ENCODE measurements around the gene TTC29. TPM values are rescaled to one million over a fixed set of nuclear protein-coding genes. Genes with fewer than 3 reads are reported as not detected.

Gene TTC29
- polyA plus RNA-seq, 2 of the 4 experiments (the other 2 are of a cell fraction) = not detected

GRCh38 chr4:146960634-146961033 lies 15.0 kb upstream of the TTC29 start:
- no peak for FAIRE-seq
- ATAC-seq = no peak
- H3K4me1 ChIP-seq = no peaks in the 10 kb centered on the region
- no peak overlapping the region for H3K4me2 ChIP-seq
- H3K9me3 ChIP-seq = no peaks in the 10 kb centered on the region
- no peak overlapping the region for H3K4me3 ChIP-seq
- no peak for DNase-seq (ENCODE audit: low read depth in 1 of 2, low spot score in 1 of 2)
- ChIA-PET POLR2A (no interaction called here), CTCF (no interaction called here)
- H3K27ac ChIP-seq = no peak overlapping the region
- TF ChIP-seq EP300 (IDR thresholded peaks at IDR 0.05) (no peak), RAD21 (conservative IDR thresholded peaks at IDR 0.05 in 1 of 2, IDR thresholded peaks at IDR 0.05 in 1 of 2) (no peak), EHMT2 (IDR thresholded peaks at IDR 0.05; ENCODE audit: low read depth) (no peak), BHLHE40 (IDR thresholded peaks at IDR 0.05; ENCODE audit: low read depth, low read length) (no peak), ZSCAN20 (CRISPR knock-in tag; IDR thresholded peaks at IDR 0.05) (no peak), SREBF2 (IDR thresholded peaks at IDR 0.05) (no peak), MAFK (IDR thresholded peaks at IDR 0.05; ENCODE audit: partially characterized antibody) (no peak), ESRRA (IDR thresholded peaks at IDR 0.05; ENCODE audit: borderline replicate concordance, low read length) (no peak), ATOH8 (CRISPR knock-in tag; IDR thresholded peaks at IDR 0.05; ENCODE audit: low read depth) (no peak), REST (IDR thresholded peaks at IDR 0.05) (no peak), ZC3H11A (IDR thresholded peaks at IDR 0.05) (no peak), POLR2A (IDR thresholded peaks at IDR 0.05; ENCODE audit: low read length) (no peak), RFX5 (IDR thresholded peaks at IDR 0.05) (no peak), JUN (IDR thresholded peaks at IDR 0.05) (no peak), NFE2L2 (conservative IDR thresholded peaks at IDR 0.05; ENCODE audit: low read length) (no peak)
- TF ChIP-seq, protein P1, sequence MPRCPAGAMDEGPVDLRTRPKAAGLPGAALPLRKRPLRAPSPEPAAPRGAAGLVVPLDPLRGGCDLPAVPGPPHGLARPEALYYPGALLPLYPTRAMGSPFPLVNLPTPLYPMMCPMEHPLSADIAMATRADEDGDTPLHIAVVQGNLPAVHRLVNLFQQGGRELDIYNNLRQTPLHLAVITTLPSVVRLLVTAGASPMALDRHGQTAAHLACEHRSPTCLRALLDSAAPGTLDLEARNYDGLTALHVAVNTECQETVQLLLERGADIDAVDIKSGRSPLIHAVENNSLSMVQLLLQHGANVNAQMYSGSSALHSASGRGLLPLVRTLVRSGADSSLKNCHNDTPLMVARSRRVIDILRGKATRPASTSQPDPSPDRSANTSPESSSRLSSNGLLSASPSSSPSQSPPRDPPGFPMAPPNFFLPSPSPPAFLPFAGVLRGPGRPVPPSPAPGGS (IDR thresholded peaks at IDR 0.05) = no peak
- 10% methylated on average over 2 of the region's 2 CpGs for WGBS (ENCODE audit: missing lambda C conversion rate)

DNA sequence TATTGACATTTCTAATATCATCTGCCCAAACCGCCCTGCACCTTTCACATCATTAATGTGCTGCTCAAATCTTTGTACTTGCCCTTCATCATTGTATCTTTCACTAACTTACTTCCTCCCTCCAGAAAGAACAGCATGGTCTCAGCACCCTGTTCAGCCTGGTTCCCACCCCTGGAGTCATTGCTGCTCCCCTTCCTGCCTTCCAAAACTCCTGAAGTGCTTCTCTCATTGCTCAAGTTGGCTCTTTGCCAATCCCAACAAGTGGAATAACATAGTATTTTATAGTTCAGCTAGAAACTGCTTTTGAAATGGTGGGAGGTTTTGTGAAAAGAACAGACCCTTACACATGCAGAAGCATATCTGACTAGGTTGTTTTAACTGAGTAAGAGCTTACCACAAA lies 14.0 kb upstream of the TTC29 start:
- WGBS (ENCODE audit: missing lambda C conversion rate) = 74% methylated on average over 1 of the region's 1 CpG
- ChIA-PET POLR2A (no interaction called here), CTCF (no interaction called here)

More for the DNA sequence above, 14.0 kb upstream of the TTC29 start:
- no peaks in the 10 kb centered on the region for H3K9me3 ChIP-seq
- no peak overlapping the region for H3K4me3 ChIP-seq
- H3K4me1 ChIP-seq = no peaks in the 10 kb centered on the region
- H3K4me2 ChIP-seq = no peak overlapping the region
- FAIRE-seq = no peak
- DNase-seq (ENCODE audit: low read depth in 1 of 2, low spot score in 1 of 2) = no peak
- ATAC-seq = no peak
- TF ChIP-seq TP53 (CRISPR knock-in tag; IDR thresholded peaks at IDR 0.05) = no peak
- TF ChIP-seq USF2 (IDR thresholded peaks at IDR 0.05) = no peak
- no peak for TF ChIP-seq HOXB13 (CRISPR knock-in tag; IDR thresholded peaks at IDR 0.05; ENCODE audit: low read depth)
- TF ChIP-seq KDM1A (IDR thresholded peaks at IDR 0.05; ENCODE audit: low read depth) = no peak
- TF ChIP-seq SREBF2 (IDR thresholded peaks at IDR 0.05) = no peak
- no peak for TF ChIP-seq TFCP2L1 (CRISPR knock-in tag; IDR thresholded peaks at IDR 0.05)
- no peak for TF ChIP-seq GATA3 (IDR thresholded peaks at IDR 0.05; ENCODE audit: borderline replicate concordance)
- TF ChIP-seq ZNF302 (CRISPR knock-in tag; IDR thresholded peaks at IDR 0.05) = no peak
- no peak for TF ChIP-seq MYC (IDR thresholded peaks at IDR 0.05; ENCODE audit: borderline replicate concordance, low read length)
- TF ChIP-seq JUN (IDR thresholded peaks at IDR 0.05) = no peak
- H3K27ac ChIP-seq = no peak overlapping the region
